HepG2 (cell line): ENCODE data around the gene WDR48. TPM values are rescaled to one million over a fixed set of nuclear protein-coding genes. Genes with fewer than 3 reads are reported as not detected.

Experiments
- BHLHE40 ChIP-seq: IDR thresholded peaks from 2 replicates; pipeline ENCODE4 v1.6.1; 2011; ENCODE audit warnings: low read length, improper control_type of control experiment
- FIP1L1 ChIP-seq: fragments of 200-400 bp; formaldehyde crosslinking; IDR thresholded peaks from 2 replicates; pipeline ENCODE4 v1.6.1; 2018; ENCODE audit warnings: low read depth, mild to moderate bottlenecking, low read length, moderate library complexity, borderline replicate concordance; ENCODE audit not compliant: insufficient read depth
- FOXO1 ChIP-seq: sonication (generic); formaldehyde crosslinking; IDR thresholded peaks from 2 replicates; pipeline ENCODE4 v1.4.0; 2020; ENCODE audit warnings: missing genetic modification reagents
- IKZF1 ChIP-seq: fragments of 450-650 bp; IDR thresholded peaks from 2 replicates; pipeline ENCODE4 v1.7.1; 2016
- KDM1A ChIP-seq: IDR thresholded peaks from 2 replicates; pipeline ENCODE4 v1.6.1; 2016; ENCODE audit warnings: missing compliant biosample characterization
- KDM3A ChIP-seq: IDR thresholded peaks from 2 replicates; pipeline ENCODE4 v1.6.1; 2018; ENCODE audit warnings: low read depth, missing compliant biosample characterization
- KDM5A ChIP-seq: fragments of 200-600 bp; sonication (generic); IDR thresholded peaks from 2 replicates; pipeline ENCODE4 v1.7.0; 2018; ENCODE audit warnings: antibody characterized with exemption, mild to moderate bottlenecking, low read length, borderline replicate concordance
- NPAS2 ChIP-seq: sonication (generic); formaldehyde crosslinking; IDR thresholded peaks from 2 replicates; pipeline ENCODE4 v1.8.0; 2022; ENCODE audit warnings: mild to moderate bottlenecking, missing genetic modification reagents, borderline replicate concordance
- PREB ChIP-seq: sonication (generic); formaldehyde crosslinking; IDR thresholded peaks from 2 replicates; pipeline ENCODE4 v1.4.0; 2020; ENCODE audit warnings: missing genetic modification reagents
- THAP8 ChIP-seq: sonication (generic); formaldehyde crosslinking; IDR thresholded peaks from 2 replicates; pipeline ENCODE4 v1.5.1; 2020; ENCODE audit warnings: missing genetic modification reagents, mild to moderate bottlenecking, borderline replicate concordance
- TSC22D2 ChIP-seq: sonication (generic); formaldehyde crosslinking; IDR thresholded peaks from 2 replicates; pipeline ENCODE4 v1.5.1; 2020; ENCODE audit warnings: missing genetic modification reagents, mild to moderate bottlenecking, borderline replicate concordance
- ZFX ChIP-seq: sonication (generic); formaldehyde crosslinking; IDR thresholded peaks from 2 replicates; pipeline ENCODE4 v1.4.0; 2020; ENCODE audit warnings: mild to moderate bottlenecking, low read depth, missing genetic modification reagents, moderate library complexity
- ZMYM2 ChIP-seq: sonication (generic); formaldehyde crosslinking; IDR thresholded peaks from 2 replicates; pipeline ENCODE4 v1.8.0; 2022; ENCODE audit warnings: mild to moderate bottlenecking, missing genetic modification reagents
- ZNF253 ChIP-seq: sonication (generic); formaldehyde crosslinking; IDR thresholded peaks from 2 replicates; pipeline ENCODE4 v1.8.0; 2022; ENCODE audit warnings: mild to moderate bottlenecking, missing genetic modification reagents, borderline replicate concordance
- ZNF317 ChIP-seq: sonication (generic); formaldehyde crosslinking; IDR thresholded peaks from 2 replicates; pipeline ENCODE4 v1.5.0; 2020; ENCODE audit warnings: mild to moderate bottlenecking, missing genetic modification reagents
- ZNF790 ChIP-seq: sonication (generic); formaldehyde crosslinking; IDR thresholded peaks from 2 replicates; pipeline ENCODE4 v1.8.0; 2022; ENCODE audit warnings: missing genetic modification reagents, mild to moderate bottlenecking, borderline replicate concordance
- ZSCAN12 ChIP-seq: sonication (generic); formaldehyde crosslinking; IDR thresholded peaks from 2 replicates; pipeline ENCODE4 v1.9.0; 2021; ENCODE audit warnings: mild to moderate bottlenecking, missing genetic modification reagents
- polyA plus RNA-seq, 8 experiments: library from polyadenylated mRNA; depleted of rRNA in 3 of 8; stranded (reverse) in 7 of 8; unstranded in 1 of 8; fragments of >200 nt; fragmentation: Illumina TruSeq in 4 of 8; extraction: Trizol in 4 of 8; gene quantifications; 2 replicates each; pipeline versions ENCODE4 v1.2.1 to v1.2.3, GENCODE V29; 2011 to 2016; ENCODE audit warnings: low read depth in 4 of 8, missing spikeins in 1 of 8, mixed read lengths in 1 of 8; ENCODE audit not compliant: insufficient read depth in 1 of 8
- total RNA-seq, 5 experiments: library from RNA; depleted of rRNA; stranded (reverse); fragments of >200 nt; fragmentation: Illumina TruSeq; extraction: Trizol; gene quantifications; 2 replicates each; pipeline ENCODE4 v1.2.3, GENCODE V29; 2016; ENCODE audit warnings: low read depth in 1 of 5
- TF ChIP-seq, protein P1 (sequence below): sonication (generic); formaldehyde crosslinking; IDR thresholded peaks from 2 replicates; pipeline ENCODE4 v1.9.0; 2021; ENCODE audit warnings: missing genetic modification reagents, borderline replicate concordance
- TF ChIP-seq, protein P2 (sequence below): sonication (generic); formaldehyde crosslinking; IDR thresholded peaks from 2 replicates; pipeline ENCODE4 v1.8.1; 2023; ENCODE audit warnings: mild to moderate bottlenecking, moderate library complexity, missing genetic modification reagents
- TF ChIP-seq, protein P3 (sequence below): IDR thresholded peaks from 2 replicates; pipeline ENCODE4 v1.6.1; 2018; ENCODE audit warnings: missing genetic modification reagents

The WDR48 gene
- total and polyA plus RNA-seq, 2 of the 13 experiments (the other 11 are each of a cell fraction or from before 2014, with no cell fraction given), result 29.2 to 31.2 TPM

DNA sequence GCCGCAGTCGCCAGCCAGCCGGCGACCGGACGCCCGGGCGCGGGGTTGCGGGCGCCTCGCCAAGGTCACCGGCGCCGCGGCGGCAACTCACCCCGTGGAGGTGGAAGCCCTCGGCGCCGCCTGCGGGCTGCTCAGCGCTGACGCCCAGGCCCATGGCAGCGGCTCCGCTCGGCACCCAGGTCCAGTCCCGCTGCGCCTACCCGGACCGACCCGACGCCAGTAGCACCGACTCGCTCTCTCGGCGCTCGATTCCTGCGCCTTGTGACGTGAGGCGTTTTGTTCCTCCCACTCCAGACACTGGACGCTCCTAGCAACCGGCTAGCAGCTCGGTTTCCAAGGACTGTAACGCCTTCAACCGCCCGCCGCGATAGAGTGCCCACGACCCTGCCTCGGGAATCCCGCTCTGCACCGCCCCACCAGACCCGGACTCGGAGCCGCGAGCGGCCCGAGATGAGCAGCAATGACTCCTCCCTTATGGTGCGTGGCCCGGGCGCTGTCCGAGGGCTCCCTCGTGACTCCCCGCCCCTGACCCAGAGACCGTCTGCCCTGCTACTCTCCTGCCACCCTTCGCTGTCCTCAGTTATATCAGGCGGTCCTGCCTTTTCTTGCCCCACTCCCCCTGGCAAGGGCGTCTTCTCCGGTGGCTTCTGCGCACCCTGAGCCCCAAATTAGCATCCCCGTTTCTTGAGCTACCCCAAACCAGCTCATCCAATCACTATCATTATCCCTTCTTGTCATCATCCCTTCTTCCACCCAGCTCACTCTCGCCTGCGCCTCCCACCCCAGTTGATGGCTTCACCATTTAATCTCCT lies 55.8 kb downstream of the WDR48 start, which contains the start of the genes GORASP1 and TTC21A (continued):
- TF ChIP-seq, protein P1, sequence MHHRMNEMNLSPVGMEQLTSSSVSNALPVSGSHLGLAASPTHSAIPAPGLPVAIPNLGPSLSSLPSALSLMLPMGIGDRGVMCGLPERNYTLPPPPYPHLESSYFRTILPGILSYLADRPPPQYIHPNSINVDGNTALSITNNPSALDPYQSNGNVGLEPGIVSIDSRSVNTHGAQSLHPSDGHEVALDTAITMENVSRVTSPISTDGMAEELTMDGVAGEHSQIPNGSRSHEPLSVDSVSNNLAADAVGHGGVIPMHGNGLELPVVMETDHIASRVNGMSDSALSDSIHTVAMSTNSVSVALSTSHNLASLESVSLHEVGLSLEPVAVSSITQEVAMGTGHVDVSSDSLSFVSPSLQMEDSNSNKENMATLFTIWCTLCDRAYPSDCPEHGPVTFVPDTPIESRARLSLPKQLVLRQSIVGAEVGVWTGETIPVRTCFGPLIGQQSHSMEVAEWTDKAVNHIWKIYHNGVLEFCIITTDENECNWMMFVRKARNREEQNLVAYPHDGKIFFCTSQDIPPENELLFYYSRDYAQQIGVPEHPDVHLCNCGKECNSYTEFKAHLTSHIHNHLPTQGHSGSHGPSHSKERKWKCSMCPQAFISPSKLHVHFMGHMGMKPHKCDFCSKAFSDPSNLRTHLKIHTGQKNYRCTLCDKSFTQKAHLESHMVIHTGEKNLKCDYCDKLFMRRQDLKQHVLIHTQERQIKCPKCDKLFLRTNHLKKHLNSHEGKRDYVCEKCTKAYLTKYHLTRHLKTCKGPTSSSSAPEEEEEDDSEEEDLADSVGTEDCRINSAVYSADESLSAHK, result no peak
- TF ChIP-seq IKZF1, result no peak
- no peak for TF ChIP-seq KDM3A (CRISPR knock-in tag)
- no peak for TF ChIP-seq PREB (CRISPR knock-in tag)
- TF ChIP-seq ZSCAN12 (CRISPR knock-in tag), result no peak
- peak; percentile 83 for TF ChIP-seq ZFX
- TF ChIP-seq KDM1A, result no peak
- TF ChIP-seq, protein P2, sequence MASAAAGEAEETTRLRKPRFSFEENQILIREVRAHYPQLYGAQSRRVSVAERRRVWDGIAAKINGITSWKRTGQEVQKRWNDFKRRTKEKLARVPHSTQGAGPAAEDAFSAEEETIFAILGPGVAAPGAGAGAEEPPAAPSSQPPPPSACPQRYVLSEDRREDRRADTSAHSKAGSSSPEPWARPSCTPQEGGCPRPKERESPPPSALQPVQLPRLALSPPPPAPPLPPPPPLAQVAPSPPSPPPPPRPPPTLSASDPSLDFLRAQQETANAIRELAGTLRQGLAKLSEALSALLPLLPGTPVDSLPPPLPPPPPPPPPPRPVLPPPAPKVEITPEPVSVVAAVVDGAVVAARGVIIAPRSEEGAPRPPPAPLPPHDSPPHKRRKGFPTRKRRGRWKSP (CRISPR knock-in tag), result 0 out of 2 replicates have a peak, but pooled peaks have one; percentile 54
- no peak for TF ChIP-seq FOXO1 (CRISPR knock-in tag)
- no peak for TF ChIP-seq THAP8 (CRISPR knock-in tag)
- TF ChIP-seq, protein P3, sequence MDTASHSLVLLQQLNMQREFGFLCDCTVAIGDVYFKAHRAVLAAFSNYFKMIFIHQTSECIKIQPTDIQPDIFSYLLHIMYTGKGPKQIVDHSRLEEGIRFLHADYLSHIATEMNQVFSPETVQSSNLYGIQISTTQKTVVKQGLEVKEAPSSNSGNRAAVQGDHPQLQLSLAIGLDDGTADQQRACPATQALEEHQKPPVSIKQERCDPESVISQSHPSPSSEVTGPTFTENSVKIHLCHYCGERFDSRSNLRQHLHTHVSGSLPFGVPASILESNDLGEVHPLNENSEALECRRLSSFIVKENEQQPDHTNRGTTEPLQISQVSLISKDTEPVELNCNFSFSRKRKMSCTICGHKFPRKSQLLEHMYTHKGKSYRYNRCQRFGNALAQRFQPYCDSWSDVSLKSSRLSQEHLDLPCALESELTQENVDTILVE (CRISPR knock-in tag), result peak; percentile 87; the same call in 1 of the 2 replicates
- no peak for TF ChIP-seq TSC22D2 (CRISPR knock-in tag)
- TF ChIP-seq NPAS2, result no peak
- TF ChIP-seq BHLHE40, result no peak
- TF ChIP-seq ZNF790, result no peak; the same call in 1 of the 2 replicates
- no peak for TF ChIP-seq ZNF317 (CRISPR knock-in tag)
- no peak for TF ChIP-seq KDM5A
- TF ChIP-seq ZMYM2 (CRISPR knock-in tag), result no peak
- TF ChIP-seq FIP1L1, result no peak
- TF ChIP-seq ZNF253 (CRISPR knock-in tag), result no peak
